BLaER1 treated with 17β-estradiol and CSF1 and Interleukin-3, amounts not matched to agents 10 nM and 100 nM (cell line): Measurements from ENCODE around the gene DCDC2.
A peak's percentile ranks its signal among the peaks of the same experiment; 100 is the strongest.
"Not testable (repeated sequence)": the region's sequence is repeated elsewhere in the genome, so short reads cannot be mapped to it uniquely, and the experiment has no call there.

ENCODE experiments used
- H3K27ac ChIP-seq, 11 experiments: shearing (Covaris generic); formaldehyde crosslinking; 2 replicates each; pipeline ENCODE4 v1.8.1; 2022
- H3K27me3 ChIP-seq, 11 experiments: shearing (Covaris generic); formaldehyde crosslinking; 2 replicates each; pipeline ENCODE4 v1.8.1; 2022
- H3K36me3 ChIP-seq, 11 experiments: shearing (Covaris generic); formaldehyde crosslinking; 2 replicates each; pipeline ENCODE4 v1.8.1; 2022
- H3K4me1 ChIP-seq, 10 experiments: shearing (Covaris generic); formaldehyde crosslinking; 2 replicates each; pipeline ENCODE4 v1.8.1; 2022
- H3K4me2 ChIP-seq, 11 experiments: shearing (Covaris generic); formaldehyde crosslinking; 2 replicates each; pipeline ENCODE4 v1.8.1; 2022
- H3K4me3 ChIP-seq, 10 experiments: shearing (Covaris generic); formaldehyde crosslinking; 2 replicates each; pipeline ENCODE4 v1.8.1; 2022
- H3K9ac ChIP-seq, 11 experiments: shearing (Covaris generic); formaldehyde crosslinking; 2 replicates each; pipeline ENCODE4 v1.8.1; 2022
- H3K9me3 ChIP-seq, 11 experiments: shearing (Covaris generic); formaldehyde crosslinking; replicated peaks in 1 of 11; 2 replicates each; pipeline ENCODE4 v1.8.1; 2022
- H4K20me1 ChIP-seq, 11 experiments: shearing (Covaris generic); formaldehyde crosslinking; 2 replicates each; pipeline ENCODE4 v1.8.1; 2022
- Cebpa-rat ChIP-seq, 11 experiments: shearing (Covaris generic); IDR thresholded peaks; 2 replicates each; pipeline ENCODE4 v1.8.1; 2022

Gene DCDC2

GRCh38 chr6:24255676-24256075 is 102.2 kb downstream of the DCDC2 start:
- H3K36me3 ChIP-seq: no peaks in the 10 kb centered on the region
- H3K4me3 ChIP-seq: no peak overlapping the region
- H3K4me1 ChIP-seq: peaks cover 0 to 17% (median 0%) of the 10 kb centered on the region in 10 experiments; a peak in 6 of 20 replicates
- H3K9me3 ChIP-seq: peaks cover 0 to 16% (median 9%) of the 10 kb centered on the region in 11 experiments; a peak in 9 of 22 replicates
- no peaks in the 10 kb centered on the region for H4K20me1 ChIP-seq
- no peak for TF ChIP-seq Cebpa-rat (IDR thresholded peaks at IDR 0.05)
- H3K9ac ChIP-seq: no peak overlapping the region; a peak in 1 of 22 replicates
- H3K27me3 ChIP-seq: no peaks in the 10 kb centered on the region
- H3K27ac ChIP-seq: peak overlapping the region in 1 of 11 experiments; percentile 8; a peak in 1 of 22 replicates
- peak overlapping the region in 3 of 11 experiments; percentile 21 to 54 (median 52); a peak in 5 of 22 replicates for H3K4me2 ChIP-seq

DNA sequence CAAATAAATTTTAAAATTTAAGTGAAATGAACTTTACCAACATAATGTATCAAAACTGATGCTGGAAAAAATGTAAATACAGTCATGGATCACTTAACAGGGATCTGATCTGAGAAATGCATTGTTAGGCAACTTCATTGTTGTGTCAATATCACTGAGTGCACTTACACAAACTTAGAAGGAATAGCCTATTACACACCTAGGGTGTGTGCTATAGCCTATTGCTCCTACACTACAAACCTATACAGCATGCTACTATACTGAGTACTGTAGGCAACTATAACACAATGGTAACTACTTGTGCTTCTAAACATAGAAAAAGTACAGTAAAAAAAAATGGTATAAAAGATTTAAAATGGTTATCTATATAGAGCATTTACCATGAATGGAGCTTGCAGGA is 104.5 kb downstream of the DCDC2 start:
- H3K4me3 ChIP-seq: no peak overlapping the region
- H3K9ac ChIP-seq: no peak overlapping the region
- no peaks in the 10 kb centered on the region for H3K36me3 ChIP-seq
- peaks cover 0 to 17% (median 0%) of the 10 kb centered on the region in 10 experiments; a peak in 6 of 20 replicates for H3K4me1 ChIP-seq
- H3K27me3 ChIP-seq: no peaks in the 10 kb centered on the region
- no peak overlapping the region for H3K27ac ChIP-seq
- no peak for TF ChIP-seq Cebpa-rat (IDR thresholded peaks at IDR 0.05)
- H3K9me3 ChIP-seq: peaks cover 0 to 13% (median 5%) of the 10 kb centered on the region in 11 experiments; a peak in 9 of 22 replicates
- H4K20me1 ChIP-seq: no peaks in the 10 kb centered on the region
- no peak overlapping the region for H3K4me2 ChIP-seq

GRCh38 chr6:24252280-24252679 is 105.6 kb downstream of the DCDC2 start:
- peaks cover 0 to 7% (median 0%) of the 10 kb centered on the region in 11 experiments; a peak in 1 of 22 replicates for H3K9me3 ChIP-seq
- no peak overlapping the region for H3K9ac ChIP-seq
- no peak overlapping the region for H3K4me3 ChIP-seq
- no peaks in the 10 kb centered on the region for H4K20me1 ChIP-seq
- TF ChIP-seq Cebpa-rat (IDR thresholded peaks at IDR 0.05): no peak
- H3K4me1 ChIP-seq: peaks cover 0 to 17% (median 0%) of the 10 kb centered on the region in 10 experiments; a peak in 6 of 20 replicates
- no peaks in the 10 kb centered on the region for H3K36me3 ChIP-seq
- no peak overlapping the region for H3K27ac ChIP-seq
- H3K27me3 ChIP-seq: no peaks in the 10 kb centered on the region
- H3K4me2 ChIP-seq: no peak overlapping the region

DNA sequence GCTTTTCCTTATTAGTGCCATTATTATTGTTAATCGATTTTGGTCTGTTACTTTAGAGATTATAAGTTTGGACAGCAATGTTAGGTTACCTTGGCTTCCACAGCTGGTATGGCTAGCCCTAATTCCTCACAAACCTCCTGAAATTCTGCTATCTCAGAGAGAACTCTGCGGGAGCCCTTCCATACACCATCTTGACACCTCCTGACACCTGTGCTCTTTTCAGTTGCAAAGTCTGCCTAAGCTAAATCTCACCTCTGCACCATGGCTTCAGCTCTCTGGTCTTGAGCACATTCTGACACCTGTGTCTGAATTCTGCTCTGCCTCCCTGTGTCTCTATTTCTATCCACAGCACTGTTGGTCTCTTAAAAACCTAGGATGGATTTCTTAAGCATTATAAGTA is 106.5 kb downstream of the DCDC2 start:
- no peaks in the 10 kb centered on the region for H3K36me3 ChIP-seq
- no peaks in the 10 kb centered on the region for H4K20me1 ChIP-seq
- H3K9me3 ChIP-seq: peaks cover 0 to 7% (median 0%) of the 10 kb centered on the region in 11 experiments; a peak in 1 of 22 replicates
- H3K27ac ChIP-seq: no peak overlapping the region
- H3K4me3 ChIP-seq: no peak overlapping the region
- no peak overlapping the region for H3K4me2 ChIP-seq
- H3K4me1 ChIP-seq: peaks cover 0 to 15% (median 0%) of the 10 kb centered on the region in 10 experiments; a peak in 6 of 20 replicates
- no peaks in the 10 kb centered on the region for H3K27me3 ChIP-seq
- H3K9ac ChIP-seq: no peak overlapping the region
- TF ChIP-seq Cebpa-rat (IDR thresholded peaks at IDR 0.05): no peak

GRCh38 chr6:24249926-24250325 is 107.9 kb downstream of the DCDC2 start:
- peaks cover 0 to 7% (median 0%) of the 10 kb centered on the region in 11 experiments; a peak in 1 of 22 replicates for H3K9me3 ChIP-seq
- H4K20me1 ChIP-seq: no peaks in the 10 kb centered on the region
- no peaks in the 10 kb centered on the region for H3K27me3 ChIP-seq
- H3K9ac ChIP-seq: no peak overlapping the region
- H3K4me1 ChIP-seq: peaks cover 0 to 1% (median 0%) of the 10 kb centered on the region in 10 experiments; a peak in 1 of 20 replicates
- H3K36me3 ChIP-seq: no peaks in the 10 kb centered on the region
- no peak for TF ChIP-seq Cebpa-rat (IDR thresholded peaks at IDR 0.05)
- H3K4me3 ChIP-seq: no peak overlapping the region
- no peak overlapping the region for H3K4me2 ChIP-seq
- no peak overlapping the region for H3K27ac ChIP-seq

DNA sequence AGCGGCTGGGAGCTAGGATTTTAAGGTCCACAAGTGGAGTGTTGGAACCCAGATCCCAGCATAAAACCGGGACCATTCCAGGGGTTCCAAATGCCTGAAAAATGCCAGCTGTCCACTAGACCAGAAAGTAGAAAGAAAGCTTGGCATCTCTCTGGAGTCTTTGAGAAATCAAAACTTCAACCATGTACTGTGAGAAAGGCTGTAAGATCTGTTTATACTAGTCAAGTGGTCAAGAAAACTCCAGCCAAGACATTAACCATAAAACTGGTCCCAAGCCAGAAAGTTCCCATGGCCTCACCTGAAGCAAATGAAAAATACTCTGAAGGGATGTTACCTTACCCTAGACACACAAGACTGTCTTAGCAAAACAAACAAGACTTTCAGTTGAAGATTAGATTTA is 112.6 kb downstream of the DCDC2 start:
- H3K4me3 ChIP-seq: no peak overlapping the region
- no peak overlapping the region for H3K9ac ChIP-seq
- no peak overlapping the region for H3K4me2 ChIP-seq
- no peaks in the 10 kb centered on the region for H3K9me3 ChIP-seq
- no peaks in the 10 kb centered on the region for H3K27me3 ChIP-seq
- no peaks in the 10 kb centered on the region for H3K36me3 ChIP-seq
- no peaks in the 10 kb centered on the region for H3K4me1 ChIP-seq
- H3K27ac ChIP-seq: no peak overlapping the region
- H4K20me1 ChIP-seq: no peaks in the 10 kb centered on the region
- TF ChIP-seq Cebpa-rat (IDR thresholded peaks at IDR 0.05): no peak

DNA sequence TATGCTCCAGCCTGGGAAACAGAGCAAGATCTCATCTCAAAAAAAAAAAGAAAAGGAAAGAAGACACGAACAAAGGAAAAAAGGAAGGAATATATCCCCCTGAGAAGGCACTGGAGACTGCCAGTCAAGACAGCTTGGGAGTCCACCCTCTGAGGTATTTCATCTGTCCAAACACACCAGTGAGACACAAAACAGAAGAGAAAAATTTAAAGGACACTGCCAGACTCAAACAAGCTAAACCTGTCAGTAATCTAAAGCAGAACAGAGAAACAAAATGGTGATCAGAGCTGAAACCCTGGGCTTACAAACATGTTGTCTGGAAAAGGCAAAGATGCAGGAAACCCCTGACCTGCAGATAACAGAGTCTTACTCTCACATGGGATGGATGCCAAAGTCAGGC is 114.9 kb downstream of the DCDC2 start:
- Histone ChIP-seq H3K4me2 (no peak overlapping the region), H3K4me1 (peaks cover 0 to 8% (median 0%) of the 10 kb centered on the region in 10 experiments; a peak in 1 of 20 replicates), H3K27me3 (no peaks in the 10 kb centered on the region), H3K4me3 (no peak overlapping the region), H3K9me3 (no peaks in the 10 kb centered on the region), H4K20me1 (no peaks in the 10 kb centered on the region), H3K36me3 (no peaks in the 10 kb centered on the region), H3K9ac (no peak overlapping the region), H3K27ac (no peak overlapping the region)
- TF ChIP-seq Cebpa-rat (IDR thresholded peaks at IDR 0.05): no peak

- not testable (repeated sequence) for H3K27me3 ChIP-seq, H4K20me1 ChIP-seq, H3K4me2 ChIP-seq, H3K4me3 ChIP-seq, H3K27ac ChIP-seq, H3K9ac ChIP-seq, H3K9me3 ChIP-seq, H3K36me3 ChIP-seq
- H3K4me1 ChIP-seq: peaks cover 0 to 17% (median 0%) of the 10 kb centered on the region in 10 experiments; a peak in 7 of 20 replicates
Observed at GRCh38 chr6:24241779-24242178, 116.1 kb downstream of the DCDC2 start.

DNA sequence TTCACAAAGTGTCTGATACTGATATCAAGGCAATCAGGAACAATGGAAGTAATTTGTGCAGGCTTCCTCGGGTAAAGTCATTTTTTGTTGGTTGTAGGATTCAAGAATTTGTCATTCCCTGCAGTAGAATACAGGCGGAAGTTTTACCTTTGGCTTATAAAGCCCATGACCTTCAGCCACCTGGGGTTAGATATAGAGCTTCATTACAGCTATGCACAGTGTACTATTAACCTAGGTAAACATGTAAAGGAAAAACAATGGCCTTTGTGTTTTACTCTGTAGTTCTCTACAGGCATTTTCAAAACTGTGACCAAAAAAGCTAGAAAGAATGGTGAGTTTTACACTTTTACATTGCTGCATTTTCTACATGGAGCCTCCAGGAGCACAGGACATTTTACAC is 116.9 kb downstream of the DCDC2 start:
- H3K4me1 ChIP-seq: peaks cover 0 to 25% (median 0%) of the 10 kb centered on the region in 10 experiments; a peak in 8 of 20 replicates
- no peak for TF ChIP-seq Cebpa-rat (IDR thresholded peaks at IDR 0.05)
- no peaks in the 10 kb centered on the region for H3K36me3 ChIP-seq
- no peak overlapping the region for H3K27ac ChIP-seq
- no peaks in the 10 kb centered on the region for H3K9me3 ChIP-seq
- H3K9ac ChIP-seq: no peak overlapping the region
- H4K20me1 ChIP-seq: no peaks in the 10 kb centered on the region
- no peak overlapping the region for H3K4me2 ChIP-seq
- no peak overlapping the region for H3K4me3 ChIP-seq
- H3K27me3 ChIP-seq: no peaks in the 10 kb centered on the region

GRCh38 chr6:24240380-24240928 is 117.4 kb downstream of the DCDC2 start:
- Histone ChIP-seq H3K9me3 (no peaks in the 10 kb centered on the region), H3K27ac (no peak overlapping the region)
- TF ChIP-seq Cebpa-rat (IDR thresholded peaks at IDR 0.05): no peak

More at GRCh38 chr6:24240380-24240928, 117.4 kb downstream of the DCDC2 start:
- Histone ChIP-seq H3K36me3 (no peaks in the 10 kb centered on the region), H3K4me2 (no peak overlapping the region), H4K20me1 (no peaks in the 10 kb centered on the region), H3K27me3 (no peaks in the 10 kb centered on the region), H3K4me3 (no peak overlapping the region), H3K4me1 (peaks cover 0 to 25% (median 0%) of the 10 kb centered on the region in 10 experiments; a peak in 8 of 20 replicates), H3K9ac (no peak overlapping the region)
